ENCODE data around the gene PAGE4. TPM values are rescaled to one million over a fixed set of nuclear protein-coding genes. Genes with fewer than 3 reads are reported as not detected.

Gene PAGE4
- total and polyA plus RNA-seq, 9 of the 15 experiments (the other 6 are each of a cell fraction or from before 2014, with no cell fraction given): 0.99 to 8.0 (median 3.9) TPM

- TF ChIP-seq GMEB1 (CRISPR knock-in tag; IDR thresholded peaks at IDR 0.05): no peak
- TF ChIP-seq, protein P1, sequence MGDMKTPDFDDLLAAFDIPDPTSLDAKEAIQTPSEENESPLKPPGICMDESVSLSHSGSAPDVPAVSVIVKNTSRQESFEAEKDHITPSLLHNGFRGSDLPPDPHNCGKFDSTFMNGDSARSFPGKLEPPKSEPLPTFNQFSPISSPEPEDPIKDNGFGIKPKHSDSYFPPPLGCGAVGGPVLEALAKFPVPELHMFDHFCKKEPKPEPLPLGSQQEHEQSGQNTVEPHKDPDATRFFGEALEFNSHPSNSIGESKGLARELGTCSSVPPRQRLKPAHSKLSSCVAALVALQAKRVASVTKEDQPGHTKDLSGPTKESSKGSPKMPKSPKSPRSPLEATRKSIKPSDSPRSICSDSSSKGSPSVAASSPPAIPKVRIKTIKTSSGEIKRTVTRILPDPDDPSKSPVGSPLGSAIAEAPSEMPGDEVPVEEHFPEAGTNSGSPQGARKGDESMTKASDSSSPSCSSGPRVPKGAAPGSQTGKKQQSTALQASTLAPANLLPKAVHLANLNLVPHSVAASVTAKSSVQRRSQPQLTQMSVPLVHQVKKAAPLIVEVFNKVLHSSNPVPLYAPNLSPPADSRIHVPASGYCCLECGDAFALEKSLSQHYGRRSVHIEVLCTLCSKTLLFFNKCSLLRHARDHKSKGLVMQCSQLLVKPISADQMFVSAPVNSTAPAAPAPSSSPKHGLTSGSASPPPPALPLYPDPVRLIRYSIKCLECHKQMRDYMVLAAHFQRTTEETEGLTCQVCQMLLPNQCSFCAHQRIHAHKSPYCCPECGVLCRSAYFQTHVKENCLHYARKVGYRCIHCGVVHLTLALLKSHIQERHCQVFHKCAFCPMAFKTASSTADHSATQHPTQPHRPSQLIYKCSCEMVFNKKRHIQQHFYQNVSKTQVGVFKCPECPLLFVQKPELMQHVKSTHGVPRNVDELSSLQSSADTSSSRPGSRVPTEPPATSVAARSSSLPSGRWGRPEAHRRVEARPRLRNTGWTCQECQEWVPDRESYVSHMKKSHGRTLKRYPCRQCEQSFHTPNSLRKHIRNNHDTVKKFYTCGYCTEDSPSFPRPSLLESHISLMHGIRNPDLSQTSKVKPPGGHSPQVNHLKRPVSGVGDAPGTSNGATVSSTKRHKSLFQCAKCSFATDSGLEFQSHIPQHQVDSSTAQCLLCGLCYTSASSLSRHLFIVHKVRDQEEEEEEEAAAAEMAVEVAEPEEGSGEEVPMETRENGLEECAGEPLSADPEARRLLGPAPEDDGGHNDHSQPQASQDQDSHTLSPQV (IDR thresholded peaks at IDR 0.05): 0 out of 2 replicates have a peak, but pooled peaks have one; percentile 19
These were observed 39.6 kb downstream of the PAGE4 start (continued) for GRCh38 chrX:49868739-49869138.

DNA sequence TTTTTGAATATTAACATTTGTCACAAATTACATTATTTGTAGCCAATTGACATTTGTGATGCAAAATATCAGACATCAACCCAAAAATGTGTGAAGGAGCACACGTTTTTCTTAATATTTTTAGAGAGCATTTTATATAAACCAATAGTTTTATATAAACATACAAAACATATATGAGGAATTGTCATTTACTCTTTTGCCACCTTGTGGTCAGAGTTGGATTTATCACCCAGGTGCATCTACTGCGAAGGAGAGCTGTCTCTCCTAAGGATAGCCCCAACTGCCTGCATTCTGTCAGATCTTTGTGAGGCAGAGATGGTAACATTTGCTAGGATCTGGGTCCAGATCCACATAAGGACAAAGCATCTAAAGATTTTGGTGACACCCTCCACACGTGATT is 47.6 kb downstream of the PAGE4 start:
- Histone ChIP-seq H3K4me3 (no peak overlapping the region), H3K9ac (ENCODE audit: insufficient read depth in 1 of 2, low read depth in 2 of 2, low read length in 2 of 2) (no peak overlapping the region), H3K4me2 (ENCODE audit: insufficient read depth, low read length) (no peak overlapping the region), H4K20me1 (replicated peaks; ENCODE audit: control insufficient read depth, insufficient read depth, low read length) (no peaks in the 10 kb centered on the region), H3K9me1 (ENCODE audit: control insufficient read depth, insufficient read depth, low read length) (no peaks in the 10 kb centered on the region), H3K36me3 (ENCODE audit: control insufficient read depth, insufficient read depth, low read length) (no peaks in the 10 kb centered on the region), H3K79me2 (ENCODE audit: control insufficient read depth, insufficient read depth, low read length) (peaks cover 15% of the 10 kb centered on the region; the same call in 2 of the 3 replicates), H3K9me3 (replicated peaks; ENCODE audit: control insufficient read depth, insufficient read depth, low read depth, low read length) (no peaks in the 10 kb centered on the region), H2AFZ (ENCODE audit: low read depth, low read length) (0 out of 2 replicates have a peak overlapping the region, but pooled peaks have one; percentile 26), H3K27ac (ENCODE audit: extremely low read depth, low read depth, low read length) (no peak overlapping the region), H3K4me1 (replicated peaks in 1 of 2; ENCODE audit: control insufficient read depth in 2 of 2, insufficient read depth in 2 of 2, low read length in 2 of 2) (peaks cover 0 to 21% of the 10 kb centered on the region in 2 experiments; a peak in 4 of 5 replicates), H3K27me3 (ENCODE audit: control insufficient read depth in 2 of 2, insufficient read depth in 2 of 2, low read length in 2 of 2) (peaks cover 0 to 7% of the 10 kb centered on the region in 2 experiments; a peak in 1 of 5 replicates)
- ATAC-seq (no peak), FAIRE-seq (peak; percentile 70), DNase-seq (ENCODE audit: extremely low read depth in 1 of 4, low spot score in 3 of 4) (peak; percentile 38 to 56 (median 44))
- intact Hi-C loops (cut with micrococcal nuclease): loop anchor here (1.0 kb wide), 1 partner anchor 36 kb away; no protein-coding TSS in a partner anchor
- CTCF ChIA-PET (ENCODE audit: low intra/inter-chr PET ratio): interaction anchor here (1.0 to 1.6 kb wide), 3 partner anchors 8 to 36 kb away, joined by 4 to 10 read pairs (median 8); no protein-coding TSS in a partner anchor
- in situ Hi-C loops (cut with MboI): no loop called here
- BruUV-seq (replicated peaks): no TSS peak
- POLR2A ChIA-PET: interaction anchor here (0.5 to 1.0 kb wide), 2 partner anchors 10 to 12 kb away, joined by 3 read pairs; no protein-coding TSS in a partner anchor
- 0% methylated on average over 3 of the region's 3 CpGs for WGBS (ENCODE audit: insufficient coverage, low coverage, missing lambda C conversion rate)
- peak; percentile 79 for TF ChIP-seq ARID3A (IDR thresholded peaks at IDR 0.05; ENCODE audit: borderline replicate concordance, low read depth, low read length)
- peak; percentile 59 for TF ChIP-seq RAD21 (CRISPR knock-in tag; conservative IDR thresholded peaks at IDR 0.05 in 1 of 2, IDR thresholded peaks at IDR 0.05 in 1 of 2)
- no peak for TF ChIP-seq ZNF217 (CRISPR knock-in tag; IDR thresholded peaks at IDR 0.05)
- TF ChIP-seq SMC3 (conservative IDR thresholded peaks at IDR 0.05; ENCODE audit: insufficient read depth, low read depth, low read length): 0 out of 2 replicates have a peak, but pooled peaks have one; percentile 11
- TF ChIP-seq EHMT2 (IDR thresholded peaks at IDR 0.05): no peak
- TF ChIP-seq SPI1 (IDR thresholded peaks at IDR 0.05; ENCODE audit: borderline replicate concordance, low read depth, low read length): no peak
